HEK293T (cell line): ENCODE results near the gene CDK14.

Source experiments
- ARNT ChIP-seq: fragments of 450-650 bp; IDR thresholded peaks from 2 replicates; pipeline ENCODE4 v1.6.1; 2017; ENCODE audit warnings: mild to moderate bottlenecking
- BHLHE40 ChIP-seq: fragments of 450-650 bp; IDR thresholded peaks from 2 replicates; pipeline ENCODE4 v1.6.1; 2016; ENCODE audit warnings: mild to moderate bottlenecking, moderate library complexity, borderline replicate concordance
- ELF4 ChIP-seq: fragments of 450-650 bp; IDR thresholded peaks from 2 replicates; pipeline ENCODE4 v1.6.1; 2017; ENCODE audit warnings: antibody characterized with exemption
- FOXA1 ChIP-seq: fragments of 450-650 bp; IDR thresholded peaks from 2 replicates; pipeline ENCODE4 v1.6.1; 2016; ENCODE audit warnings: mild to moderate bottlenecking
- FOXK2 ChIP-seq: fragments of 450-650 bp; IDR thresholded peaks from 2 replicates; pipeline ENCODE4 v1.6.1; 2016; ENCODE audit warnings: mild to moderate bottlenecking
- FOXM1 ChIP-seq: fragments of 450-650 bp; IDR thresholded peaks from 2 replicates; pipeline ENCODE4 v1.6.1; 2017; ENCODE audit warnings: mild to moderate bottlenecking, borderline replicate concordance
- HDGF ChIP-seq: fragments of 450-650 bp; IDR thresholded peaks from 2 replicates; pipeline ENCODE4 v1.6.1; 2017; ENCODE audit warnings: antibody characterized with exemption, borderline replicate concordance
- L3MBTL2 ChIP-seq: fragments of 450-650 bp; conservative IDR thresholded peaks from 2 replicates; pipeline ENCODE4 v1.6.1; 2016; ENCODE audit warnings: mild to moderate bottlenecking
- LEF1 ChIP-seq: fragments of 450-650 bp; IDR thresholded peaks from 2 replicates; pipeline ENCODE4 v1.6.1; 2017; ENCODE audit warnings: mild to moderate bottlenecking, borderline replicate concordance
- PKNOX1 ChIP-seq: fragments of 450-650 bp; IDR thresholded peaks from 2 replicates; pipeline ENCODE4 v1.6.1; 2016
- SP1 ChIP-seq: fragments of 450-650 bp; IDR thresholded peaks from 2 replicates; pipeline ENCODE4 v1.6.1; 2017
- SUZ12 ChIP-seq: fragments of 450-650 bp; IDR thresholded peaks from 2 replicates; pipeline ENCODE4 v1.6.1; 2016; ENCODE audit warnings: mild to moderate bottlenecking
- TARDBP ChIP-seq: fragments of 450-650 bp; IDR thresholded peaks from 2 replicates; pipeline ENCODE4 v1.6.1; 2016

- TF ChIP-seq SP1 (no peak), LEF1 (no peak), FOXK2 (no peak), ARNT (no peak), HDGF (no peak), PKNOX1 (no peak), BHLHE40 (no peak), FOXM1 (no peak), L3MBTL2 (no peak), TARDBP (no peak), SUZ12 (no peak), ELF4 (no peak), FOXA1 (no peak)
Measured at GRCh38 chr7:90931986-90932916, 336.1 kb downstream of the CDK14 start.
